Measurements from ENCODE around the gene SYNE1.
"Not testable (repeated sequence)": the region's sequence is repeated elsewhere in the genome, so short reads cannot be mapped to it uniquely, and the experiment has no call there.

SYNE1 gene

GRCh38 chr6:152138344-152138743 is 498.8 kb downstream of the SYNE1 start:
- DNase-seq (ENCODE audit: low read depth) = not testable (repeated sequence)

GRCh38 chr6:152136449-152136825 is 500.7 kb downstream of the SYNE1 start:
- peak; percentile 21 for DNase-seq (ENCODE audit: low read depth)

- peak; percentile 12 for DNase-seq (ENCODE audit: low read depth)
Observed at GRCh38 chr6:152135755-152136448, 501.3 kb downstream of the SYNE1 start.

- DNase-seq (ENCODE audit: low read depth) = peak; percentile 45
Observed at GRCh38 chr6:152130441-152130840, 506.7 kb downstream of the SYNE1 start.

GRCh38 chr6:152129691-152130151 is 507.4 kb downstream of the SYNE1 start:
- DNase-seq (ENCODE audit: low read depth) = no peak

GRCh38 chr6:152127432-152128165 is 509.6 kb downstream of the SYNE1 start:
- DNase-seq (ENCODE audit: low read depth) = no peak

- peak; percentile 75 for DNase-seq (ENCODE audit: low read depth)
Observed at GRCh38 chr6:152124429-152125074, 512.6 kb downstream of the SYNE1 start.

GRCh38 chr6:152123076-152123475 is 514.1 kb downstream of the SYNE1 start:
- DNase-seq (ENCODE audit: low read depth) = no peak

GRCh38 chr6:152122434-152122833 is 514.7 kb downstream of the SYNE1 start:
- no peak for DNase-seq (ENCODE audit: low read depth)

- no peak for DNase-seq (ENCODE audit: low read depth)
Observed at GRCh38 chr6:152121910-152122309, 515.3 kb downstream of the SYNE1 start.

- DNase-seq (ENCODE audit: low read depth) = no peak
Observed at GRCh38 chr6:152119831-152120230, 517.3 kb downstream of the SYNE1 start.

GRCh38 chr6:152118678-152119077 is 518.5 kb downstream of the SYNE1 start:
- DNase-seq (ENCODE audit: low read depth) = no peak

GRCh38 chr6:152118224-152118623 is 518.9 kb downstream of the SYNE1 start:
- no peak for DNase-seq (ENCODE audit: low read depth)

GRCh38 chr6:152117156-152118133 is 519.7 kb downstream of the SYNE1 start:
- DNase-seq (ENCODE audit: low read depth) = no peak

GRCh38 chr6:152112491-152113261 is 524.5 kb downstream of the SYNE1 start:
- no peak for DNase-seq (ENCODE audit: low read depth)

- no peak for DNase-seq (ENCODE audit: low read depth)
Observed at GRCh38 chr6:152110886-152111820, 526.0 kb downstream of the SYNE1 start.

- no peak for DNase-seq (ENCODE audit: low read depth)
Observed at GRCh38 chr6:152107973-152108372, 529.2 kb downstream of the SYNE1 start.

- no peak for DNase-seq (ENCODE audit: low read depth)
Observed at GRCh38 chr6:152100183-152100618, 537.0 kb downstream of the SYNE1 start.

GRCh38 chr6:152099446-152100182 is 537.5 kb downstream of the SYNE1 start:
- no peak for DNase-seq (ENCODE audit: low read depth)
